ENCODE data around the gene CTDSPL. TPM values are rescaled to one million over a fixed set of nuclear protein-coding genes. Genes with fewer than 3 reads are reported as not detected.
"Not testable (repeated sequence)": the region's sequence is repeated elsewhere in the genome, so short reads cannot be mapped to it uniquely, and the experiment has no call there.

Gene CTDSPL
- polyA plus RNA-seq, 2 donors = 7.6 to 13.6 TPM

GRCh38 chr3:37986479-37987314 lies 125.0 kb downstream of the CTDSPL start:
- Histone ChIP-seq H3K27me3 (ENCODE audit: control insufficient read depth in 1 of 2, insufficient read depth in 2 of 2, low read length in 2 of 2) (no peaks in the 10 kb centered on the region), H3K36me3 (ENCODE audit: control insufficient read depth in 2 of 2, insufficient read depth in 2 of 2, low read length in 1 of 2) (peaks cover 0 to 5% of the 10 kb centered on the region in 2 donors), H3K4me1 (ENCODE audit: control insufficient read depth in 2 of 2, insufficient read depth in 2 of 2, low read length in 1 of 2) (peaks cover 14 to 30% of the 10 kb centered on the region in 2 donors), H3K4me3 (ENCODE audit: low read depth in 1 of 2, low read length in 2 of 2) (no peak overlapping the region), H3K27ac (ENCODE audit: low read depth in 2 of 2, low read length in 1 of 2) (peak overlapping the region in 1 of 2 donors; percentile 5), H3K9me3 (ENCODE audit: control insufficient read depth in 2 of 2, insufficient read depth in 1 of 2, low read depth in 1 of 2, low read length in 1 of 2) (no peaks in the 10 kb centered on the region)
- WGBS, 2 donors = 52 to 72% methylated on average over 12 of the region's 12 CpGs

GRCh38 chr3:37987315-37987697 lies 125.6 kb downstream of the CTDSPL start:
- no peak overlapping the region for H3K27ac ChIP-seq (ENCODE audit: low read depth in 2 of 2, low read length in 1 of 2)
- 54 to 58% methylated on average over 2 of the region's 2 CpGs for WGBS, 2 donors

GRCh38 chr3:37987751-37988179 lies 126.1 kb downstream of the CTDSPL start:
- H3K9me3 ChIP-seq (ENCODE audit: control insufficient read depth in 2 of 2, insufficient read depth in 1 of 2, low read depth in 1 of 2, low read length in 1 of 2) = no peaks in the 10 kb centered on the region
- H3K4me3 ChIP-seq (ENCODE audit: low read depth in 1 of 2, low read length in 2 of 2) = no peak overlapping the region
- peaks cover 0 to 2% of the 10 kb centered on the region in 2 donors for H3K36me3 ChIP-seq (ENCODE audit: control insufficient read depth in 2 of 2, insufficient read depth in 2 of 2, low read length in 1 of 2)
- peaks cover 12 to 38% of the 10 kb centered on the region in 2 donors for H3K4me1 ChIP-seq (ENCODE audit: control insufficient read depth in 2 of 2, insufficient read depth in 2 of 2, low read length in 1 of 2)
- no peak overlapping the region for H3K27ac ChIP-seq (ENCODE audit: low read depth in 2 of 2, low read length in 1 of 2)
- H3K27me3 ChIP-seq (ENCODE audit: control insufficient read depth in 1 of 2, insufficient read depth in 2 of 2, low read length in 2 of 2) = no peaks in the 10 kb centered on the region
- WGBS, 2 donors = 71 to 76% methylated on average over 7 of the region's 7 CpGs

More at GRCh38 chr3:37987315-37987697, 125.6 kb downstream of the CTDSPL start:
- no peak overlapping the region for H3K4me3 ChIP-seq (ENCODE audit: low read depth in 1 of 2, low read length in 2 of 2)
- H3K27me3 ChIP-seq (ENCODE audit: control insufficient read depth in 1 of 2, insufficient read depth in 2 of 2, low read length in 2 of 2) = no peaks in the 10 kb centered on the region
- no peaks in the 10 kb centered on the region for H3K9me3 ChIP-seq (ENCODE audit: control insufficient read depth in 2 of 2, insufficient read depth in 1 of 2, low read depth in 1 of 2, low read length in 1 of 2)
- H3K4me1 ChIP-seq (ENCODE audit: control insufficient read depth in 2 of 2, insufficient read depth in 2 of 2, low read length in 1 of 2) = peaks cover 12 to 36% of the 10 kb centered on the region in 2 donors
- peaks cover 0 to 2% of the 10 kb centered on the region in 2 donors for H3K36me3 ChIP-seq (ENCODE audit: control insufficient read depth in 2 of 2, insufficient read depth in 2 of 2, low read length in 1 of 2)

GRCh38 chr3:37988376-37988775 lies 126.7 kb downstream of the CTDSPL start:
- peaks cover 12 to 41% of the 10 kb centered on the region in 2 donors for H3K4me1 ChIP-seq (ENCODE audit: control insufficient read depth in 2 of 2, insufficient read depth in 2 of 2, low read length in 1 of 2)
- H3K4me3 ChIP-seq (ENCODE audit: low read depth in 1 of 2, low read length in 2 of 2); H3K27me3 ChIP-seq (ENCODE audit: control insufficient read depth in 1 of 2, insufficient read depth in 2 of 2, low read length in 2 of 2); H3K27ac ChIP-seq (ENCODE audit: low read depth in 2 of 2, low read length in 1 of 2); H3K36me3 ChIP-seq (ENCODE audit: control insufficient read depth in 2 of 2, insufficient read depth in 2 of 2, low read length in 1 of 2); H3K9me3 ChIP-seq (ENCODE audit: control insufficient read depth in 2 of 2, insufficient read depth in 1 of 2, low read depth in 1 of 2, low read length in 1 of 2): not testable (repeated sequence)
- WGBS, 2 donors = 78 to 80% methylated on average over 10 of the region's 10 CpGs

GRCh38 chr3:37988931-37989525 lies 127.3 kb downstream of the CTDSPL start:
- Histone ChIP-seq H3K36me3 (ENCODE audit: control insufficient read depth in 2 of 2, insufficient read depth in 2 of 2, low read length in 1 of 2) (peaks cover 0 to 1% of the 10 kb centered on the region in 2 donors), H3K4me3 (ENCODE audit: low read depth in 1 of 2, low read length in 2 of 2) (no peak overlapping the region), H3K27ac (ENCODE audit: low read depth in 2 of 2, low read length in 1 of 2) (no peak overlapping the region), H3K4me1 (ENCODE audit: control insufficient read depth in 2 of 2, insufficient read depth in 2 of 2, low read length in 1 of 2) (peaks cover 12 to 46% of the 10 kb centered on the region in 2 donors), H3K27me3 (ENCODE audit: control insufficient read depth in 1 of 2, insufficient read depth in 2 of 2, low read length in 2 of 2) (no peaks in the 10 kb centered on the region), H3K9me3 (ENCODE audit: control insufficient read depth in 2 of 2, insufficient read depth in 1 of 2, low read depth in 1 of 2, low read length in 1 of 2) (no peaks in the 10 kb centered on the region)
- WGBS, 2 donors = 83 to 86% methylated on average over 15 of the region's 15 CpGs

GRCh38 chr3:37989821-37990480 lies 128.3 kb downstream of the CTDSPL start:
- 90 to 94% methylated on average over 7 of the region's 7 CpGs for WGBS, 2 donors
- H3K27ac ChIP-seq (ENCODE audit: low read depth in 2 of 2, low read length in 1 of 2) = no peak overlapping the region
- H3K9me3 ChIP-seq (ENCODE audit: control insufficient read depth in 2 of 2, insufficient read depth in 1 of 2, low read depth in 1 of 2, low read length in 1 of 2) = no peaks in the 10 kb centered on the region
- H3K27me3 ChIP-seq (ENCODE audit: control insufficient read depth in 1 of 2, insufficient read depth in 2 of 2, low read length in 2 of 2) = no peaks in the 10 kb centered on the region
- H3K36me3 ChIP-seq (ENCODE audit: control insufficient read depth in 2 of 2, insufficient read depth in 2 of 2, low read length in 1 of 2) = no peaks in the 10 kb centered on the region
- H3K4me3 ChIP-seq (ENCODE audit: low read depth in 1 of 2, low read length in 2 of 2) = no peak overlapping the region
- peaks cover 12 to 43% of the 10 kb centered on the region in 2 donors for H3K4me1 ChIP-seq (ENCODE audit: control insufficient read depth in 2 of 2, insufficient read depth in 2 of 2, low read length in 1 of 2)

GRCh38 chr3:37990527-37990926 lies 128.8 kb downstream of the CTDSPL start, which contains the start of gene VILL:
VILL (plus strand) TSS chr3:37990786; CDS start chr3:37993673, 2,887 bp downstream.
- Histone ChIP-seq H3K27me3 (ENCODE audit: control insufficient read depth in 1 of 2, insufficient read depth in 2 of 2, low read length in 2 of 2) (no peaks in the 10 kb centered on the region), H3K36me3 (ENCODE audit: control insufficient read depth in 2 of 2, insufficient read depth in 2 of 2, low read length in 1 of 2) (peaks cover 0 to 4% of the 10 kb centered on the region in 2 donors), H3K4me3 (ENCODE audit: low read depth in 1 of 2, low read length in 2 of 2) (peak within 1 kb of the TSS in 1 of 2 donors; percentile 17), H3K4me1 (ENCODE audit: control insufficient read depth in 2 of 2, insufficient read depth in 2 of 2, low read length in 1 of 2) (peaks cover 11 to 39% of the 10 kb centered on the region in 2 donors), H3K9me3 (ENCODE audit: control insufficient read depth in 2 of 2, insufficient read depth in 1 of 2, low read depth in 1 of 2, low read length in 1 of 2) (no peaks in the 10 kb centered on the region), H3K27ac (ENCODE audit: low read depth in 2 of 2, low read length in 1 of 2) (peak within 1 kb of the TSS in 1 of 2 donors; percentile 5)
- 56 to 59% methylated on average over 10 of the region's 10 CpGs for WGBS, 2 donors

- Histone ChIP-seq H3K27me3 (ENCODE audit: control insufficient read depth in 1 of 2, insufficient read depth in 2 of 2, low read length in 2 of 2) (no peaks in the 10 kb centered on the region), H3K36me3 (ENCODE audit: control insufficient read depth in 2 of 2, insufficient read depth in 2 of 2, low read length in 1 of 2) (peaks cover 0 to 6% of the 10 kb centered on the region in 2 donors), H3K9me3 (ENCODE audit: control insufficient read depth in 2 of 2, insufficient read depth in 1 of 2, low read depth in 1 of 2, low read length in 1 of 2) (no peaks in the 10 kb centered on the region), H3K4me1 (ENCODE audit: control insufficient read depth in 2 of 2, insufficient read depth in 2 of 2, low read length in 1 of 2) (peaks cover 9 to 36% of the 10 kb centered on the region in 2 donors), H3K27ac (ENCODE audit: low read depth in 2 of 2, low read length in 1 of 2) (no peak overlapping the region), H3K4me3 (ENCODE audit: low read depth in 1 of 2, low read length in 2 of 2) (peak overlapping the region in 1 of 2 donors; percentile 17)
- WGBS, 2 donors = 49% methylated on average over 6 of the region's 6 CpGs
Measured at GRCh38 chr3:37991109-37991508, 129.4 kb downstream of the CTDSPL start.

GRCh38 chr3:37991823-37992222 lies 130.1 kb downstream of the CTDSPL start:
- H3K4me3 ChIP-seq (ENCODE audit: low read depth in 1 of 2, low read length in 2 of 2) = no peak overlapping the region
- H3K36me3 ChIP-seq (ENCODE audit: control insufficient read depth in 2 of 2, insufficient read depth in 2 of 2, low read length in 1 of 2) = peaks cover 0 to 6% of the 10 kb centered on the region in 2 donors
- 80 to 86% methylated on average over 7 of the region's 7 CpGs for WGBS, 2 donors
- H3K9me3 ChIP-seq (ENCODE audit: control insufficient read depth in 2 of 2, insufficient read depth in 1 of 2, low read depth in 1 of 2, low read length in 1 of 2) = no peaks in the 10 kb centered on the region
- H3K27ac ChIP-seq (ENCODE audit: low read depth in 2 of 2, low read length in 1 of 2) = peak overlapping the region in 1 of 2 donors; percentile 27
- peaks cover 3 to 30% of the 10 kb centered on the region in 2 donors for H3K4me1 ChIP-seq (ENCODE audit: control insufficient read depth in 2 of 2, insufficient read depth in 2 of 2, low read length in 1 of 2)
- H3K27me3 ChIP-seq (ENCODE audit: control insufficient read depth in 1 of 2, insufficient read depth in 2 of 2, low read length in 2 of 2) = no peaks in the 10 kb centered on the region
